T-helper 22 cell (primary cell): ENCODE measurements around the gene CACNA2D2.
A peak's percentile ranks its signal among the peaks of the same experiment; 100 is the strongest.

Experiments used
- DNase-seq: peaks from one replicate; pipeline ENCODE4 v3.0.0-alpha.2; 2020; ENCODE audit warnings: low read depth

The CACNA2D2 gene

DNA sequence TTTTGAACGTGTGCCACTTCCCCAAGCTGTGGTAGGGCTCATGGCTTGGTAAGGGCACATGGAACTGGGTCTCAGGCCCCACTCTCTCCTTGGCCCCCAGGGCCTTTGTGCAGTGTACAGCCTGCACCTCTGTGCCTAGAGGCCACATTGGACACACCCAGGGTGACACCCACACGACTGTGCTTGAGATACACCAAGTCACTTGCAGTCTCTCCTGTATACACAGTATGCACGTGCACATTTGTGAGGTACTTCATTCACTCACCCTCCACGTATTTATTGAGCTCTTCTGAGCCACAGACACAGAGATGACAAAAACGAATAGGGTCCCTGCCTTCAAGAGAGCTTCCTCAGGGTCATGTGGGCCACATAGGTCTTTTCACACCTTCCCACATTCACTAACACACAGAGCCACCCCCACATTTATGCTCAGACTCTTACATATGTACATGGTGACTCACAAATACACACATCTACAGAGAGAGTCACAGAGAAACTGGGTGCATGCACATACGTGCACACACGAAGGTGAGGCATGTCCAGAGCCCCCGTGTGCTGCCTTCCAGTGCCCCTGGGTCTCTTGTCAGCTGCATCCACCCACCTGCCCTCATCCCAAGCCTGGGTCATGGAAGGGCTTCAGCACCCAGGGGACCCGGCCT, 134.3 kb downstream of the CACNA2D2 start:
- DNase-seq, result no peak

DNA sequence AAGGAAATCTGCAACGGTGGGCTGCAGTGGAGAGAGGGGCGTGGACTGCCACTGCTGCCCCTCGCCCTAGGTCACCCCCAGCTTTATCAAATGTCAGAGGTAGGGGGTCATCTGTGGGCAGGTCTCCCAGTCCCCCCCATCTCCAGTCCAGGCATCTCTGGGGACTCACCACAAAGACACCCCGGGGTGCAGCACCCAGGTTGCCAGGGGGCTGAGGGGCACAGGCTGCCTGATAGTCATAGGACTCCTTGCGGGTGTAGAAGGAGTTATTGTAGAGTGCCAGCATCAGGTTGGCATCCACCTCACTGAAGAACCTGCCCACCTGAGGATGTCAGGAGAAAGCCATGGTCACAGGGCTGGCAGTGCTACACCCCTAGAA, 137.6 kb downstream of the CACNA2D2 start:
- no peak for DNase-seq

DNA sequence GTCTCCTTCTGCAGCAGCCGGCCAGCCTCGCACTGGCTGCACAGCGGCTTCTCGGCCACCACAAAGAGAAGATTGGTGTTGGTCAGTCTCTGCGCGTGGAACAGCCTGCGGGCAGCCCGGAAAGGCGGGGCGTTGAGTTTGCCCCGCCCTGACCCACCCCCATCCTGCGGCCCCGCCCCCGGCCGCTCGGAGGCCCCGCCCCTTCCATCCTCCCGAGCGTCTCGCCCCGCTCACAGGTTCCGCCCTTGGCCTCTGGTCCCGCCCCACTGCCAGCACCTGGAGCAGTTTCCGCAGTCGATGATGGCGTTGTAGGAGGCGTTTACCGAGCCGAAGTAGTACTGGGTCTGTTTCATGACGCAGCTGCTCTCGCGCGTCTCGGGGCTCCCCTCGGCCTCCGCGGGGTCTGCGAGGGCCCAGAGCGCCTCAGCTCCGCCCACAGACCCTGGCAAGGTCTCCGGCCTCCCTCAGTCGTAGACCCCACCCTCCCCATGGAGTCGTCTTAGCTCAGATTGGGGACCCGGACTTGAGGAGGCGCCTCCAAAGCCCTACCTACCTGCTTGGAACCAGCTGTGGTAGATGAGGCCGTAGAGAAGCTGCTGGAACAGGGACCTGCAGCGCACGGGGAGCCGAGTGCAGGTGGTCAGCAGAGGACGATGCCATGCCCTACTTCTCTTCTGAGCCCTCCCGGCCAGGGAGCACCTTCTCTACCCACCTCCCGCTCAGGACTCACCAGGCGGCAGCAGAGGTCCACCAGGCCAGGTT, 138.2 kb downstream of the CACNA2D2 start:
- peak; percentile 94 for DNase-seq

DNA sequence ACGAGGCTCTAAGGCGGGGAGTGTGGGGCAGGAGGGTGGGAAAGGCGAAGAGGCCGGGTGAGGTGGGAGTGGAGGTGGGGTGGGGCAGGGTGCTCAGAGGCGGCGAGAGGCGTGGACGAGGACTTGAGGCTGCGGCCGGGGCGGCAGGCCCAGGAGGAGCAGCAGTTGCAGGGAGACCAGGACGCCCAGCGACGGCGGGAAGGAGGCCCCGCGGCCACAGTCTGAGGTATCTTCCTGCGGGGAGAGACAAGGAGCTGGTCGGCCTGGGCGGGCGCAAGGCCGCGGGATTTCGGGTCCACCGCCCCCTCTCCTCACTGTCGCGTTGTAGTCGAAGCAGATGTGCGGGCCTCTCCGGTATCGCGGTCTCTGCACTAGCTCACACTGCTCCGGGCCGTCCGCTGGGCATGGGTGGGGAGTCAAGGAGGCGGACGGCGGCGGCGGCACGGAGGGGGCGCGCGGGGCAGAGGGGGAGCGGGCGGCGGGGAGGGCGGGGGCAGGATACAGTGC, 138.8 kb downstream of the CACNA2D2 start:
- no peak for DNase-seq

DNA sequence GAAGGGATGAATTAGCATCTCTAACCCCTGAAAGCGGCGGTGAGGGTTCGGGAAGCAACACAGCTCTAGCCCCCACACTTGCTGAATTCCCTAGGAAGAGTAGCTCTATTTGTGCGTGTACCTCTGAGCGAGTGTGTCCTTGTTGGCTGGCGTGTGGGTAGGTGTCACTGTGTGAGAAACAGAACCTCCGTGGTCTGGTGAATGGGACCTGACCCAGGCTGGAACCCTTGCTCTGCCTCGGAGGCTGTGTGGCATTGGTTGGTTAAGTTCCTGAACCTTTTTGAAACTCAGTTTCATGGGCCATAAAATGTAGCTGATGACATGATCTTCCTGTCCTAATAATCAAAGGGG, 143.7 kb downstream of the CACNA2D2 start:
- DNase-seq, result no peak

DNA sequence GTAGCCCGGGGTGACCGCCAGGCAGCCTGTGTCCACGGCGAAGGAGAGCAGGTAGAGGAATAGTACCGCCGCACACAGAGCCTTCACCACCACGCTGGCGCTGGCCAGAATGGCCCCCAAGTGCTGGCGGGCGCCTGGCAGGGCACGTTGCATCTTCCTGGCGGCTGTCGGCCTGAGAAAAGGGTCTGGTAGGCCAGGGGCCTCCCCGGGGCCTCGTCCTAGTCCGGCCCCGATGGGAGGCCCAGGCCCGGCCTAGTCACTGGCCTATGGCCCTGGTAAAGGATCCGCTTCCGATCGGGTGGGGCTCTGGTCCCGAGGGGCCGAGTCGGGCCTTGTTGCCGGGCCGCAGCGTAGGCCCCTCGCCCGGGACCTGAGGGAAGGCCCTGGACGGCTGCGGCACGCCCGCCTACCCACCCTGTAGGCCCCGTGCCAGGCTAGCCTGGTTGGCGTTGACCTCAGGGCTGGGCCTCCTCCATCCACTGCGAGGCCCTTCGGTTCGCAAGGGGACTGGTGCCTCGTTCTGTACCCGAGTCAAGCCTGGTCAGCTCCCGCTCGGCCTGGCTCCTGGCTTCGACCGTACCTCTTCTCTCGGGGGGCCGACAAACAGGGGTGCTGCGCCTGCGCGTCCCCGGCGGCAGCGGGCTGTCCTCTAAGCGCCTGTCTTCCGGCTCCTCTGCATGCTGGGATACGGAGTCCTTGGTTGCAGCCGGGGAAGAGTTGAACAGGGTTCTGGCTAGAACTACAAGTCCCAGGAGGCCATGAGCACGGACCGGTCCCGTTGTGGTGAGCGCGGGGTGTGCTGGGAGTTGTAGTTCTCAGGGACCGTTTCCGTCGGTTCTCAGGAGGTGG, 144.3 kb downstream of the CACNA2D2 start, which contains the start of gene TMEM115:
TSS of gene TMEM115 (minus strand) at position 611 of the 849 bp plus-strand sequence. CDS start at position 153, 458 bp downstream.
- peak; percentile 96 for DNase-seq

DNA sequence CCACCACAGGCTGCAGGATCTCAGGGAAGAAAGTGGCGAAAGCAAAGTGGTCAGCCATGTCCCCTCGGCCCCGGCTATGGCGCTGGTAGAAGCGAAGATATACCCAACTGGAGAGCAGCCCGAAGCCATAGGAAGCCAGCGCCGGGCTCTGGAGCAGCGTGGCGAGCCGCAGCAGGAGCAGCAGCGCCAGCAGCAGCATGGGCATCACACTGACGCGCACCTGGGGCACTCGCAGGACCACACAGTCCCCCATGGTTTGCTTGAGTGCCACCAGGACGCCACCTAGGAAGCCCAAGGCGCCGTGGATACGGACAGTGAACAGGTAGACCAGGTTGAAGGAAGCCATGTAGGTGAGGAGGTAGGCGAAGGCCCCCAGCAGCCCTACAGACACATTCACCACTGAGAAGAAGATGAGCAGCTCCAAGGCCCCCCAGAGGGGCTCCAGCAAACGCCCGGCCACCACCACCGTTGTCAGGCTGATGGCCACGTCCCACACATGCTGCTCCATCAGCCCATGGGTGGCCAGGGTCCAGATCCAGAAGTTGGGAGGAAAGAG, 145.0 kb downstream of the CACNA2D2 start:
- no peak for DNase-seq

DNA sequence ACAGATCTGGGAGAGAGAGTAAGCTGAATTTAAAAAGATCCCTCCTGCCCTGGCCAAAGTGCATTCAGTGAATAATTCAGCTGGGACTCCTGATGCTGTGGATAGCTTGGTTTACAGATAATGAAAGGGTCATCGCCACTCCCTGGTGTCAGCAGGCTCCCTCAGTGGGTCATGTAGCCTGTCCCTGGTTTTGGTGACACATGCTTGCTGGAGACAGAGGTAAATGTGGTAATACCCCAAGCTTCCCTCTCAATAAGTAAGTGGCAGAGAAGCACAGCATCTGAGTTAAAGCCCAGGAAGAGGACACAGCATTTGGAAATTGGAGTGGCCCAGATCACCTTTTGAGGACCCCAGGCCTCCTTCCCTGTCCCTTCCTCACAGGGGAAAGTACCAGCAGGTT, 146.0 kb downstream of the CACNA2D2 start:
- DNase-seq, result no peak

DNA sequence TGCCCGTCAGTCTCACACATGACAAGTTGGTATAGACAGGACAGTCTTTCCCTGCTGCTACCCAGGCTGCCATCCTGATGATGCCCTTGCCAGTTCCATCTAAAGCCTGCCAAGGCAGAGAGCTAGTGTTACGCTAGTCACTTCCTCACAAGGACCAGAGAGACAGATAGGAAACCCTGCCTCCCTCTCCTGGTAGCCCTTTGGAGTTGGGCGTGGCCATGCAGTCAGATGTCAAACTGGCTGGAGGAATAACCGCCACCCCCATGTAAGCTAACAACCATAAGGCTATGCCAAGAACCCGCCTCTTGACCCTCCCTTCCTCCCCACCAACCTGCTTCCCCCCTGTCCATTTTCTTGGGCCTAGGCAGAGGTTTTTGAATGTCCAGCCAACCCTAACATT, 146.9 kb downstream of the CACNA2D2 start:
- DNase-seq, result no peak

DNA sequence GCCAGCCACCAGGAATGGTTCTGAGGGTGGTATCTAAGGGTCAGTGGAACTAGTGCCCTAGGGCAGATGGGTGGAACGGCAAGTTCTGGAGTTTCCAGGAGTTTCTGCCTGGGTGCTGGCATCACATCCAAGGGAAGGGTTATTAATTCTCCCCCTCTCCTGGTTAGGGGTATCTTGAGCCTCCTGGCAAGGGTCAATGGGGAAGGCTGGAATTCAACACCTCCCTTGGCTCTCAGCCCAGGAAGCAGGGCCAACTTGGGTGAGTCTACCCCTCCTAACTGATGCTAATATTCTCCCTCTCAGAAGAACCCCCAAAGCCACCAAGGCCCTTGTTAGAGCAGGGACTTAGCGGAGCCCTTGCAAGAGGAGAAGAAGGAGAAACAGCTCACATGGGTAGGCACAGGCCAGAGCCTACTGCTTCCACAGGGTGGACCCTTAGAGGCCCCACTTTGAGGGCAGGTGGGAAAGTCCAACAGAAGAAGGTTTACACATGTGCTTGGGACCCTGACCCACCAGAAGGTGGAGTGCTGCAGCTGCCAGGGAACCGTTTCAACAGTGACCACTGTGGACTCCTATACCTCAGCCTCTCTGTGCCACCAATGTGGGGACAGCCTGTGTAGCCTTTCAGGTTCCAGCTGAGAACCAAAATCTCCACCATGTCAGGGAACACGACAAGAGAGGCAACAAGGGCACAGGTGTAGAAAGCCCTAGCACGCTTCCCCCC, 147.4 kb downstream of the CACNA2D2 start:
- no peak for DNase-seq

DNA sequence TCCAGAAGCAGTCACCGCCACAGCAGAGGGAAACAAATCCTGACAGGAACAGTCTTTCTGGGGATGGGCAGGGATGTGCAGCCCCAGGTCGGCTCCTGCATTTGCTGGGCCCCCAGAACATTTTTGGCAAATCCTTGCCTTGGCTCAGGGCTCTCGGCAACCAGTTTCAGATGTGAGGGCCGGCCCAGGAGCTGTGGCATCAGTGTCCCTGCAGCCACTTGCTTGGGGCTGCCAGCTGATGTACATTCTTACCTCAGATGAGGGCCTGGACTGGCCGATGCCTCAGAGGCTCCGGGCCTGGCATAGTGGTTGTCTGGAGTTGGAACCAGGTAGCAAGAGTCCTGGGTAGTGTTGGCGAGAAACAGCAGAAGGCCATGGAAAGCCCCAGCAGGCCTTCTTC, 148.6 kb downstream of the CACNA2D2 start:
- no peak for DNase-seq

DNA sequence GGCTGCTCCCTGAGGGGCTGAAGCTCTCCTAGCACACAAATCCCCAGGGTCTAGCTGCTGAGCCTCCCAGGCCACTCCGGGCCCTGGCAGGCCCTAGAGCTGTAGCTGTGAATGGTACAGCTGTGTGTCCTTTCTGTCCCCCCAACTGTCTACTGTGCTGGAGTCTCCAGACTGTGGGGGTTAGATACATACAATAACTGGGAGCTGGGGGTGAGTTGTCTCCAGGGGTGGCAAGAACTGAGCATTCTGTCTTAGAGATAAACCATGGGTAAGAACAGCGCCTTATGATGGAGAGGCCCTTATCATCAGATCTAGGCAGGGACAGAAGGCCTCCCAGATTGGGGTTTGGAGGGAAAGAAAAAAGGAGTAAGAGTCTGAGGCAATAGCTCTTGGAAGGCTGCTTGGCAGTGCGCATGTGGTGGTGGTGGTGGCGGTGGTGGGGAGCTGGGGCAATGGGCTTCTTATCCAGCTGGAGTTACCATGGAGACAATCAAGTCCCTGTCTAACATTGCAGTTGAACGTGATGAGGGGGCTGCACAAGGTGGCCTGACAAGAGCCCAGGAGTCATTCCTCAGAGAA, 149.2 kb downstream of the CACNA2D2 start:
- DNase-seq, result no peak

DNA sequence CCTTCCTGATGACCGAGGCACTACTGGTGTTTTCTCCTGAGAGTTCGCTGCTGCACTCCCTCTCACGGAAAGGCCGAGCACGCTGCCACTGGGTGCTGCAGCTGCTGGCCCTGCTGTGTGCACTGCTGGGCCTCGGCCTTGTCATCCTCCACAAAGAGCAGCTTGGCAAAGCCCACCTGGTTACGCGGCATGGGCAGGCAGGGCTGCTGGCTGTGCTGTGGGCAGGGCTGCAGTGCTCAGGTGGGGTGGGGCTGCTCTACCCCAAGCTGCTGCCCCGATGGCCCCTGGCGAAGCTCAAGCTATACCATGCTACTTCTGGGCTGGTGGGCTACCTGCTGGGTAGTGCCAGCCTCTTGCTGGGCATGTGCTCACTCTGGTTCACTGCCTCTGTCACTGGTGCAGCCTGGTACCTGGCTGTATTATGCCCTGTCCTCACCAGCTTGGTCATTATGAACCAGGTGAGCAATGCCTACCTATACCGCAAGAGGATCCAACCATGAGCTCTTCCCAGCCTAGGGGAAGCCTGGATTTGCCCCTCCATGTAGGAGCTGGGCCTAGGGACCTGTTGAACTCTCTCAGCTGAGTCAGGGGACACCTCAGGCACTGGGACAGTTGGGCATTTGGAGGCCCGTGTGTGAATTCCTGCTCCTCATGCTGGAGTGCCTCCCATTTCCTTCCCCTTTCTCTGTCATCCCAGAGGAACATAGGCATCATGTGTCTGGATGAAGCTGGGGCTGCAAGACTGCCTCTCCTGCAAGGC, 150.0 kb downstream of the CACNA2D2 start:
- no peak for DNase-seq

DNA sequence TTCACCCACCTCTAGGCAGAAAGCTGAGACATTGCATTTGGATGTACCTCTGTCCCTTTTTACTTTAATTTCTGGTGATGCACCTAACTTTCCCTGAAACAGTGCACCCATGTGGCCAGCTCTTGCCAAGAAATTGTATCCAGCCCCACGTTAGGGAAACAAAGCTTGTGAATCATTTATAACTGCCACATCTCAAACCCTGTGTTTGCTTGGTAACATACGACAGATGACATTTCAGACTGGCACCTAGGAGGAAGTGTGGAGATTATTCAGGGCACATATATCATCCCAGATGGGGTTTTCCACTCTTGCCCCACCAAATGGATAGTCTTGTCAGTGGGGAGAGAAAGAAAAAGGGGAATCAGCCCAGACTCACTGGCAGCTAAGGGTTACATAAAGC, 150.7 kb downstream of the CACNA2D2 start:
- DNase-seq, result no peak

DNA sequence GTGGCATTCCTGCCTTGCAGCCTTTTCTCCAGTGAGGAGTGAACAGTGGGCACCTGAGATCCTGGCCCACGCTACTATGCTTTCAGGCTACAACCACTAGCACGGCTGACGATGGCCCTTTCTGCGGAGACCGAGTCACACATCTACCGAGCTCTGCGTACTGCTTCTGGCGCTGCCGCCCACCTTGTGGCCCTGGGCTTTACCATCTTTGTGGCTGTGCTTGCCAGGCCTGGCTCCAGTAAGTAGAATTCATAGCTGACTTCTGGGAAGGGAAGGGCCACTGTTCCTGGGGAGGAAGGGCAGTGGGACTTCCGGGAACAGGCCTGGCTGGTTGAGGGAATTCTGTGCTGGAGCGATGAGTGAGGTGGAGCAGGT, 152.1 kb downstream of the CACNA2D2 start:
- no peak for DNase-seq

DNA sequence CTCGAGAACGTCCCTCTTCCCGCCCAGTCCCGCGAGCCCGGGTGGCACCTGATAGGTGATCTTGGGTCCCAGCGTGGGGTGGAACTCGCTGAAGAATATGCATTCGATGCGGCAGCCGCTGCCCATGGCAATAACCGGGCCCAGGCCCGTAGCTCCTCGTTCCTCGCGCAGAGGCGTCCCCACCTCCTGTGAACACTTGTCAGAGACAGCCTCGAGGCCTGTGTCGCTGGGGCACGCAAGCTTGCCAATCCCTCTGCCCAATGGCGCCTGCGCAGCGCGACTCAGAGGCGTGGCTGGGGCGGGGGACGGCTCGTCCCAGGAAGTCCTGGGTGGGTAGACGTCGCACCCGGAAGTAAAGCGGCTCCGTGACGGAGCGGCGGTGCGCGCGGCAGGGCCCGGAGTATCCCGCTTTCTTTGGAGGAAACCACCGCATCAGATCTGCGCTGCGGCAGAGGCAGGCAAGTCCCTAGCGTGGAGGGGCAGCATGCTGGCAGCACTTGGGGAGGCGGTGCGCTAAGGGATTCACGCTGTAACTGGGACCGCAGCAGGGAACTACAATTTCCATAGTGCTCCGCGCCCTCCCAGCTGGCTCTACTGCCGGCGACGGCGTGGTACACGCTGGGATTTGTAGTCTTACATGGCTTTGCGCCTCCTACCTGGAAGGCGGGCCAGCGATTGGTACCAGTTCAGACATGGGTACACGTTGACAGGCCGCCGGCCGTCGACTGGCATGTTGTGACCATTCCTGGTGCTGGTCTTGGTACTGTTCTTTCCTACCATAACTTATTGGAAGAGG, 152.7 kb downstream of the CACNA2D2 start, which contains the start of the genes CYB561D2 and NPRL2:
TSS of gene CYB561D2 (plus strand) at position 336 of the 796 bp plus-strand sequence. CDS start 572 bp downstream, outside the sequence.
TSS of gene NPRL2 (minus strand) at position 249 of the 796 bp plus-strand sequence. CDS start at position 126, 123 bp downstream.
- DNase-seq, result peak; percentile 99

DNA sequence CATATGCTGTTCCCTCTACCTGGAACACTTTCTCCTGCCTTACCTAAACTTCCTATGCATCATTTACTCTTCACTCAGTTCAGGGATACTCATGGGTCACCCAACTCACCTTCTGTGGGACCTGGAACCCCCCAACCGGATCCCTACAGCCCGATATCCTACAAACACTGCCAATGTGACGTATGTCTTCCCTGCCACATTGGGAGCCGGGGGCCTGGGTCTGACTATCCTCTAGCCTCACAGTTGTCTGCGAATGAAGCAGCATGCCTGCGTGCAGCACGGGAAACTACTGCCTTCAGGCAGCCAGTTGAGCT, 153.3 kb downstream of the CACNA2D2 start:
- no peak for DNase-seq

DNA sequence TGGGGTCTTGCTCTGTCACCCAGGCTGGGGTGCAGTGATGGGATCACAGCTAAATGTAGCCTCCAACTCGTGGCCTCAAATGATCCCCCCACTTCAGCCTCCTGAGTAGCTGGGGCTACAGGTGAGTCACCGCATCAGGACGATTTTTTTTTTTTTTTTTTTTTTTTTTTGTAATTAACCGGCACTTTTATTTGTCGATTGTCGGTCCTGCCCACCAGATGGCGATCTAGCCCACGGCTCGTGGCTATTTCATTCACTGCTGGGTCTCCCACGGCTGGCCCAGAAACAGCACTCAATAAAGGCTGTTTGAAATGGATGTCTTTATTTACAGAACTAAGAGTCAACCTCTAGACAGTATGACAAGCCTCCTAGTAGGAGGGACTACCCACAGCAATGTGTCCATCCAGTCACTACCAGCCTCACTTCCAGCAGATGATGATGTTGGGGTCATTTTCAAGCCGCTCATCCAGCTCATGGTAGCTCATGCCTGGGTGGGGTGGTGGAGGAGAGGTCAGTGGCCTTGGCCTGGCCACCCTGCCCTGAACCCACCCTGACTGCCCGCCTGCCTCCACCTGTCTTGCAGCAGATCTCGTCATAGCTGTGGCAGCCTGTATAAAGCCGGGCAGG, 156.1 kb downstream of the CACNA2D2 start:
- peak; percentile 61 for DNase-seq

DNA sequence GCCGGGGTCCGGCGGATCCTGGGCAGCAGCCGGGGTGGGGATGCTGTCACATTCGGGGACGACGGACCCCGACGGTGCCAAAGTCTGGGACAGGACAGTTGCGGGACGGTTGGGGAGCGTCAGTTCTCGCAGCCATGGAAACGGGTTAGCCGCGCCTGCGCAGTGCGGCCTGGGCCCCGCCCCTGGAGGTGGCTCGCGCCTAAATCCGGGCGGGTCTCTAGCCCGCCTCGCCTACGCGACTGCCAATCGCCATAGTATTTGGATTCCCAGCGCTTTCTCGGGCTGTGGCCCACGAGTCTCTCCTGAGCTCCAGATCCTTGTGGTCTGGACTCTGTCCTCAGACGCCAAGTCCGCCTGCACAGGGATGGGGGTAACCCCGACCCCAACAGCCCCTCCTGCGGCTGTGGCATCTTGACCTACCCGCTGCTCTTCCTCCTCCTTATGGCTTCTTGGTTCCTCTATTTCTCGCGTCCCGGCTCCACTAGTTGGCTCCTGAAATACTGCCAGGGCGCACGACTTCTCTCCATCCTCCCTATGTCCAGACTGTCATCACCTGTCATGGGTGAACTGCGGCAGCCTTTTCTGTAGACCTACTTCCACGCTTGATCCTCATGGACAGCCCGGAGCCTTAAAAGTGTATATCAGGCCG, 157.7 kb downstream of the CACNA2D2 start, which contains the start of gene ZMYND10:
TSS of gene ZMYND10 (minus strand) at position 147 of the 649 bp plus-strand sequence. CDS start 153 bp downstream, outside the sequence.
- DNase-seq, result peak; percentile 58
